Measurements from ENCODE around the gene AXIN2.
"Not testable (repeated sequence)": the region's sequence is repeated elsewhere in the genome, so short reads cannot be mapped to it uniquely, and the experiment has no call there.

AXIN2 gene

DNA sequence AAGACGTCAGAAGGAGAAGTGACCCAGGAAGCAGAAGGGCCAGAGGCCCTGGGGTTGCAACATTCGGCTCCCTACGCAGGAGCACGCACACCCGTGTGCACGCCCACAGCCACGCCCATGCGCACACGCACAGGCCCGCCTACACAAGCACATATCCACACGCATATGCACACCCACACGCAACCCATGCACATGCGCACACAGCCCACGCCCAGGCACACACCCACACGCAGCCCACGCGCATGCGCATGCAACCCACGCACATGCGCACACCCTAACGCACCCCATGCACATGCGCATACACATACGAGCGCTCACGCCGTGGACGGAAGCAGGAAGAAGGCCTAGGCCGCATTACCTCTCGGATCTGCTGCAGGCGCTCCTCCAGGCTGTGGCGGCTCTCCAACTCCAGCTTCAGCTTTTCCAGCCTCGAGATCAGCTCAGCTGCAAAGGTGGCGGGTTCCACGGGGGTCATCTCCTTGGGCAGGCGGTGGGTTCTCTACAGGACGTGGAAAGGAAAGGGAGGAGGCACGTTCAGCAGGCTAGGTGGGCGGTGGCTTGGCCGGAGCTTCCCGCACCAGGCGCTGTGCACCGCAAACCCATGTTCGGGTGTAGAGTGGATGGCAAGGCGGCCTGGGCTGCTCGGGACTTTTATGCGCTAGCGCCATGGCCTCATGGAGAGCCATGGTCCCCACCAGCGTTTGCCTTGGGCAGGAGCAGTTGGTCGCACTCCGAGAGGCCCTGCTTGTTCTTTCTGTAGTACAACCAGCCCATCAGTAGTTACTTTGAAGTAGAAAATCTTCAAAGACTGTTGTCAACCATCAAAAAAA lies 23.4 kb downstream of the AXIN2 start:
- peak in 6 of 58 donors; percentile 14 to 46 (median 27) for DNase-seq

GRCh38 chr17:65537343-65537844 lies 24.1 kb downstream of the AXIN2 start:
- no peak for DNase-seq

DNA sequence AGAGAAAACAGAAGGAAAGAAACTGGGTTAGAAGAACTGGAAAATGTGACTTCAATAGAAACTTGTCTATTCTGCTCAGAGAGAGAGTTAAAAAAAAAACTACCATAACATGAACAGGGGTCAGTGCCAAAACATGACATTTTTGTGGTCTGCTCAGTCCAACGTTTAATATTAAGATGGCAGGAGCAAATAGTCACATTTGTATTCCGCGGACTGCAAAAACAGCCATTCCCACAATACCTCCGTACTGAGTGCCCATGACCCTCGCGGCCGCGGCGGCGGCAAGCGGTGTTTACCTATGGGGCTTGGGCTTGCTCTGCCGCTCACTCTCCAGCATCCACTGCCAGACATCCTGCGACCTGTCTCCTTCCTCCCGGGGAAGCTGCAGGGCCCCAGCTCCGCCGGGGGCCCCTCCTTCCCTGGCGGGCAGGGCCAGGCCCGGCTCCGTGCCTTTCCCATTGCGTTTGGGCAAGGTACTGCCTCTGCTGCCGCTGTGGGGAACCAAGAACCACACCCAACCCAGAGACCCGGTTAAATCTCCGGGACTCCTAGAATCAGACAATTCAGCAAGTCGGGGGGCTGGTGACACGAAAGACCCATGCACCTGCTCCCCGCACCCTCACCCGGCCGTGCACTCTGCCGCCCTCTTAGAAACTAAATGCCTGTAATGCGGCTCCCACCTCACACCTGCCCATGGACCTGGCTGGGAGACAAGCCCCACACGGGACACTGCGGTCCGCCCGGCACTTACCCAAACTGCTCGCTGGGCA lies 24.7 kb downstream of the AXIN2 start:
- DNase-seq, result no peak

DNA sequence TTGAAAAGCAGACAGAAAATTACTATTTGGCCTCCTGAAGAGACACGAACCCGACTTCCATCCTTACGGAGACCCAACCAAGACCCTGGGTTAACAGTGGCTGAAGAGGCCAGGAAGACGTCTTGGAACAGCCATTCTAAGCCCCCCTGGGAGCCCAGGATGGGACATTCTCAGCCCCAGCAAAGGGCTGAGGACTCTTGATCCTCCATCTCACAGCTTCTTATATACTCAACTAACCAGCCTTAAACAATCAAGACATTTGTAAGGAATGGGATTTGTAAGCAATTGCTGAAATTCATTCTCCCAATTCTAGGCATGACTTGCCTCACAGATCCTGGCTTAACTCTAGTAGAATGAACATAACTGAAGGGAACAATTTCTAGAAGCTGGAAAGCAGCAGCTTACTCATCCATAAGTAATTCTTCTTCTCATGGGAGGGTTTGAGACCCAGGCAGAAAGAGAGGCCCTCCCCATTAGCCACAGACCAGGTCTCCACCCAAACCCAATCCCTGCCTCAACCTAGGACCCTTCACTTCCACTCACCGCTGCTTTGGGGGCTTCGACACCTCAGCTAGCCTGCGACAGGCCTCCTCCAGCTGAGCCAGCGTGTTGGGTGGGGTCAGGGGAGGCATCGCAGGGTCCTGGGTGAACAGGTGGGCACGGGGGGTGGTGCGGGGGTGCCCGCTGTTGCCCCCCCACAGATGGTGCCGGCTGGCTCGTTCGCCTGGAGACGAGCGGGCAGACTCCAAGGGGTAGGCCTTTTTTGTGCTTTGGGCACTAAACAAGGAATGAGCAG lies 25.5 kb downstream of the AXIN2 start:
- DNase-seq, result no peak

- DNase-seq, result no peak
These were observed 27.5 kb downstream of the AXIN2 start for GRCh38 chr17:65533852-65534457.

DNA sequence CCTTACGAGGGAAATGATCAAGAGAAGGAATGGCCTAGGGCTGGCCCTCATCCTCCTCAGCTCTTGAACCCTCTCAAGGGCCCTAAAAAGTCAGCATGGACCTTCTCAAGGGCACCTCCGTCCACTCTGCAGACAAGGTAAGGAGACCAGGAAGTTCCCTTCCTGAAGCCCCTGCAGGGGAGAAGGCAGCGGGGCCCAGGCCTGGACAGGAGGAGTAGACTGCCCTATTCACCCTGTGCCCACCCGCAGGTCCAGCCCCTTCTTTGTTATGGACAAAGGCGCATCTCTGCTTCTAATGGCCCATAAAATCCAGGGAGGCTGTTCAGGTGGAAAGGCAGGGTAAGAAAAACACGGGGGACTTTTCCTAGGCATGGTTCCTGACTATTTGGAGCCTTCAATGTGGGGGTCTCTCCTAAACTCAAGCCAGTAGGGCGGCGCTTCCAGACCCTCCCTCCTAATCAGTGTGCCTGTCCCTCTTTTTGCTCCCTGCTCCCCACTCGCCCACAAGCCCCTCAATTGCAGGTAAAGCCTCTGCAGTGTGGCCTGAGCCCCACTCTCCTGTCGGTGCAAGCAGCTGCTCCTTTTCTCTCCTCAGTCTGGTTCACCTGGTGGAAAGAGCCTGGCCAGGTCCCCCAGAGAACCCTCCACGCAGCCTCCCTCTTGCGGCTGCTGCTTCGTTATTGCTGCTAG lies 28.2 kb downstream of the AXIN2 start:
- DNase-seq, result no peak

GRCh38 chr17:65532101-65532890 lies 29.2 kb downstream of the AXIN2 start:
- no peak for DNase-seq

- peak in 9 of 58 donors; percentile 15 to 49 (median 21) for DNase-seq
These were observed 30.0 kb downstream of the AXIN2 start for GRCh38 chr17:65531256-65532100.

- DNase-seq, result peak in 5 of 58 donors; percentile 12 to 20 (median 19)
These were observed 30.8 kb downstream of the AXIN2 start for GRCh38 chr17:65530523-65531255.

GRCh38 chr17:65529761-65530522 lies 31.5 kb downstream of the AXIN2 start:
- no peak for DNase-seq

DNA sequence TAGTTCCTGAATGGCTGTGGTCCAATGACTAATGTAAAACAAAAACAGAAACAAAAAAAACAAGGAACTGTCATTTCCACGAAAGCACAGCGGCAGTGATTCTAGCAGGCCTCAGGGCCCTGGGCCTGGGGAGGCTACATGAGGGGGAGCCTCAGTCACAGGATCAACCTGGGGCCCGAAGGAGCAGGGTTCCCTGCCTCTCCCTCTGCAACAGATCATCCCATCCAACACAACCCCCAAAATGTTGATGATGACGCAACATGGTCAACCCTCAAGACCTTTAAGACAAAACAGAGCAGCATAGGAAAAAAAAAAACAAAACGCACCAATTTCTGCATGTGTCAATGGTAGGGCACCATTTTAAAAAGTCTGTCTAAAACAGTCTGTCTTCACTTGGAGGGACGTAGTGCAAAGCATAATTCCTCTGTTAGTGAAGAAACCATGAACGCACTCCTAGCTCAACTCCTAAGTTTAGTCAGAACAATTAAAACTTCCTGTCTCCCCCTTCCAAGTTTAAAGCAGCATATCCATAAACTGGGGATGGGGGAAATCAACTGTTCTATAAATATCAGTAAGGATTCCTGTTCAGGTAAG lies 32.3 kb downstream of the AXIN2 start:
- DNase-seq, result no peak

GRCh38 chr17:65527857-65528591 lies 33.4 kb downstream of the AXIN2 start:
- no peak for DNase-seq

- DNase-seq, result no peak
These were observed 34.1 kb downstream of the AXIN2 start for GRCh38 chr17:65527381-65527780.

GRCh38 chr17:65526854-65527253 lies 34.6 kb downstream of the AXIN2 start:
- DNase-seq, result not testable (repeated sequence)

- no peak for DNase-seq
These were observed 37.4 kb downstream of the AXIN2 start for GRCh38 chr17:65523853-65524664.

All from anterior cingulate cortex (tissue), 58 donors.